Activated B cell treated with CpG ODN at 0.5 μM for 24 hours (primary cell): Measurements from ENCODE around the gene CELSR1. TPM values are rescaled to one million over a fixed set of nuclear protein-coding genes. Genes with fewer than 3 reads are reported as not detected.

ENCODE experiments used
- ATAC-seq: fragments of 200-7000 bp; cut with Tn5 transposase; one replicate; pipeline ENCODE4 v1.10.0; 2021; ENCODE audit warnings: low read depth, mild to moderate bottlenecking, moderate library complexity
- CTCF ChIA-PET: fragments of 350-600 bp; sonication (Branson Sonifier 250); formaldehyde crosslinking; loops from one replicate; lab custom pipeline; 2021; ENCODE audit warnings: antibody characterized with exemption; lab: Charles Lee
- POLR2A ChIA-PET: fragments of 350-600 bp; sonication (Branson Sonifier 250); formaldehyde crosslinking; loops from one replicate; lab custom pipeline; 2021; ENCODE audit warnings: antibody characterized with exemption; lab: Charles Lee
- DNase-seq: peaks from one replicate; pipeline ENCODE4 v3.0.0; 2022
- H3K27ac Mint-ChIP-seq: one replicate; pipeline ENCODE4 v1.8.0; 2020; ENCODE audit warnings: mixed read lengths
- H3K27me3 Mint-ChIP-seq: one replicate; pipeline ENCODE4 v1.8.0; 2021; ENCODE audit warnings: mixed read lengths
- H3K36me3 Mint-ChIP-seq: one replicate; pipeline ENCODE4 v1.8.0; 2021; ENCODE audit warnings: low read depth, mixed read lengths
- H3K4me1 Mint-ChIP-seq: one replicate; pipeline ENCODE4 v1.8.0; 2021; ENCODE audit warnings: mixed read lengths
- H3K4me3 Mint-ChIP-seq: one replicate; pipeline ENCODE4 v1.8.0; 2020; ENCODE audit warnings: mild to moderate bottlenecking, mixed read lengths
- H3K9me3 Mint-ChIP-seq: one replicate; pipeline ENCODE4 v1.8.0; 2020; ENCODE audit warnings: mixed read lengths
- CTCF ChIP-seq: fragments of 200-600 bp; IDR thresholded peaks from one replicate; pipeline ENCODE4 v1.8.0; 2022; ENCODE audit warnings: antibody characterized with exemption, mild to moderate bottlenecking
- intact Hi-C: fragments of 100-400 bp; cut with micrococcal nuclease; formaldehyde crosslinking; loops from one replicate; pipeline ENCODE4 v1.15.1; 2024
- total RNA-seq: library from RNA; stranded (reverse); gene quantifications from 2 replicates; pipeline ENCODE4 v1.2.3, GENCODE V29; 2022

The CELSR1 gene
- total RNA-seq, 1 donor from 2014 or later: 12.3 TPM

DNA sequence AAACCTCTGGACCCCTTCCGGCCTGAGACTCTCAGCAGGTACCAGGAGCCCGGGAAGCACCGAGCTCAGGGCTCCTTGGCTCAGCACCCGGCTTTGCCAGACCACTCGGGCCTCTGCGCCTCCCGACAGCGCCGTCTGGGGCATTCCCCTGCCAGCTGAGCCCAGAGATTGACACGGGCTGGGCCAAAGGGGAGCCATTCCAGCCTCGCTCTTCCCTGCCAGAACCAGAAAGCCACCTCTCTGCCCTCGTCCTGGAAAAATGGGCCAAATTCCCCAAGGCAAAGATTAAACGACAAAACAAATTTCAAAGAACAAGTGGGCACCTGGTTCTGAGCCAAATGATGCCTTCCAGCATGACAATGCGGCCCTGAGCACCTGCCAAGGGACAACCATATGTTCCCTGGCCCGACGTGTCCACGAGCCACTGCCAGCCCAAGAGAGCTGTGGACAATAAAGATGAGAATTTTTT, 59.3 kb downstream of the CELSR1 start:
- CTCF ChIA-PET: no interaction called here
- Mint-ChIP-seq H3K36me3 (no peaks in the 10 kb centered on the region), H3K27ac (no peak overlapping the region), H3K4me3 (no peak overlapping the region), H3K9me3 (peaks cover 7% of the 10 kb centered on the region), H3K4me1 (peaks cover 27% of the 10 kb centered on the region), H3K27me3 (peaks cover 17% of the 10 kb centered on the region)
- TF ChIP-seq CTCF: no peak
- DNase-seq: no peak
- intact Hi-C loops: loop anchor here (5.0 kb wide), 1 partner anchor 46 kb away; no protein-coding TSS in a partner anchor
- POLR2A ChIA-PET: no interaction called here
- ATAC-seq: no peak

DNA sequence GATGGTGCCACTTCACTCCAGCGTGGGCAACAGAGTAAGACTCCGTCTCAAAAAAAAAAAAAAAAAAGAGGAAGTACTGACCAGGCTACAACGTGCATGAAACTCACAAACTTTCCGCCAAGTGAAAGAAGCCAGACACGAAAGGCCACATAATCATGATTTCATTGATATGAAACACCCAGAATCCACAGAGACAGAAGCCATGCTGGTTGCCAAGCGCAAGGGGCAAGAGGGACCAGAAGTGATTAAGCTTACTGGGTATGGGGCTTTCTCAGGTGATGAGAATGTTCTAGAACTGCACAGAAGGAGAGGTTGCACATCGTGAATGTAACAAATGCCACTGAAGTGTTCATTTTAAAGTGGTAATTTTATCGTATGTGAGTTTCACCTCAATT, 60.9 kb downstream of the CELSR1 start:
- ChIA-PET POLR2A (interaction anchor here (0.6 to 1.0 kb wide), 5 partner anchors 42 to 65 kb away, joined by 3 to 8 read pairs (median 3); no protein-coding TSS in a partner anchor), CTCF (no interaction called here)
- no peak for DNase-seq
- Mint-ChIP-seq H3K4me1 (peaks cover 23% of the 10 kb centered on the region), H3K4me3 (no peak overlapping the region), H3K9me3 (peaks cover 4% of the 10 kb centered on the region), H3K27me3 (peaks cover 19% of the 10 kb centered on the region), H3K27ac (peak overlapping the region; percentile 79), H3K36me3 (no peaks in the 10 kb centered on the region)
- no peak for TF ChIP-seq CTCF
- ATAC-seq: peak; percentile 90
- intact Hi-C loops: loop anchor here (1.0 to 5.0 kb wide), 2 partner anchors 44 to 111 kb away; no protein-coding TSS in a partner anchor

DNA sequence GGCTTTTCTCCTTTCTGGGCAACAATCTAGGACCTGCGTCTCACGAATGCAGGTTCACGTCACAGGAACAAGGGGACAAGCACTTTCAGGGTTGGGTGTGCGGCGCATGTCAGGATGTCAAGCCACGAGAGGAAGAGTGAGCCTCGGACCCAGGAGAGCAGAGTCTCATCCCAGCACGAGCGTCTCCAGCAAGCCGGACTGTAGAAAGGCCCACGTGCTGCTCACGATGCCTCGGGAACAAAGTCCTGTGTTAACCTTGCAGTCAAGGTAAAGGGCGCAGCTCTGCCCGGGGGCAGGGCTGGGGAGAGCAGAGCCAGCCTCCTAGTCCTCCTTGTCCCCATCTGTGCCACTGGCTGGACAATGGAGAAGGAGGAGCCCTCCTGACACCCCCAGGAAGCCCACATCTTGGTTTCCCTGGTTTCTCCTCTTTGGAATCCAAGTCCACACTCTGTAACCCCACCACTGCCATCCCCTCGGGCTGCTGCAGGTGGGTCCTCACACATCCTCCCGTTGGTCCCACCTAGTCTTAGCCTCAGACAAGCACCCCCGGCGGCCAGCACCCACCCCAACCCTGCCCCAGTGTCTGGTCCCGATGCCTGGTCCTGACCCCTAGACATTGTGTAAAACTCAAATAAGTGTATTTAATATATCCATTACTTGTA, 63.4 kb downstream of the CELSR1 start:
- H3K27me3 Mint-ChIP-seq: peaks cover 9% of the 10 kb centered on the region
- H3K27ac Mint-ChIP-seq: no peak overlapping the region
- peaks cover 17% of the 10 kb centered on the region for H3K4me1 Mint-ChIP-seq
- DNase-seq (no peak), ATAC-seq (no peak)
- TF ChIP-seq CTCF: no peak
- no peaks in the 10 kb centered on the region for H3K36me3 Mint-ChIP-seq
- intact Hi-C loops: no loop called here
- POLR2A ChIA-PET: no interaction called here
- H3K4me3 Mint-ChIP-seq: no peak overlapping the region
- peaks cover 4% of the 10 kb centered on the region for H3K9me3 Mint-ChIP-seq
- CTCF ChIA-PET: no interaction called here

- no peak for TF ChIP-seq CTCF
- POLR2A ChIA-PET: no interaction called here
- H3K27ac Mint-ChIP-seq: no peak overlapping the region
- H3K4me3 Mint-ChIP-seq: no peak overlapping the region
- H3K4me1 Mint-ChIP-seq: peaks cover 17% of the 10 kb centered on the region
- ATAC-seq (no peak), DNase-seq (no peak)
- intact Hi-C loops: no loop called here
- H3K36me3 Mint-ChIP-seq: no peaks in the 10 kb centered on the region
- peaks cover 4% of the 10 kb centered on the region for H3K9me3 Mint-ChIP-seq
- H3K27me3 Mint-ChIP-seq: peaks cover 8% of the 10 kb centered on the region
- CTCF ChIA-PET: no interaction called here
These were observed 64.2 kb downstream of the CELSR1 start for GRCh38 chr22:46473021-46473779.

GRCh38 chr22:46472722-46473016, 64.8 kb downstream of the CELSR1 start:
- Mint-ChIP-seq H3K4me1 (peaks cover 17% of the 10 kb centered on the region), H3K4me3 (no peak overlapping the region), H3K27me3 (peaks cover 6% of the 10 kb centered on the region), H3K27ac (no peak overlapping the region), H3K36me3 (no peaks in the 10 kb centered on the region), H3K9me3 (peaks cover 4% of the 10 kb centered on the region)
- intact Hi-C loops: no loop called here
- TF ChIP-seq CTCF: no peak
- no peak for DNase-seq
- no peak for ATAC-seq
- CTCF ChIA-PET: no interaction called here
- POLR2A ChIA-PET: no interaction called here
